ENCODE data around the gene RPP30. TPM values are rescaled to one million over a fixed set of nuclear protein-coding genes. Genes with fewer than 3 reads are reported as not detected.

Gene RPP30
- total and polyA plus RNA-seq, 2 of the 13 experiments (the other 11 are each of a cell fraction or from before 2014, with no cell fraction given): 27.1 to 65.0 TPM

DNA sequence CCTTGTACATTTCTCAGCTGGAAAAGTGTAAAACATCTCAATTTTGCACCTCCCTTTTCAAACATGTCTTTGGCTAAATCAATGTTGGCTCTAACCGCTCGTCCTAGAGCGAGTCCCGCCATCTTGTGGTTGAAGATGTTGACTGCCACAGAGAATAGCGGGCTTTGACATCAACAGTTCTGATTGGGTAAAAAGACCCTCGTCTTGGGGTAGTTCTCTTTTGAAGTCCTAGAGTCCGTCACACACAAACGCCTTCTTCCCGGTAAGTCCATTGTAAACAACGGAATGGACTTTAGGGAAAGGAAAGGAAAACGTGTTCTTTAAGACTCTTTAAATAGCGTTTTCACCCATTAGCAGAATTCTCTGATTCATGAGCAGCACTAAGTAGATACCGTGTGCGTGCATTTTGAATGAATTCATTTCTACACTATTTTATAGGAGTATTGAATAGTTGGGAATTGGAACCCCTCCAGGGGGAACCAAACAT lies 452 bp upstream of the RPP30 start (continued):
- TF ChIP-seq, protein P1, sequence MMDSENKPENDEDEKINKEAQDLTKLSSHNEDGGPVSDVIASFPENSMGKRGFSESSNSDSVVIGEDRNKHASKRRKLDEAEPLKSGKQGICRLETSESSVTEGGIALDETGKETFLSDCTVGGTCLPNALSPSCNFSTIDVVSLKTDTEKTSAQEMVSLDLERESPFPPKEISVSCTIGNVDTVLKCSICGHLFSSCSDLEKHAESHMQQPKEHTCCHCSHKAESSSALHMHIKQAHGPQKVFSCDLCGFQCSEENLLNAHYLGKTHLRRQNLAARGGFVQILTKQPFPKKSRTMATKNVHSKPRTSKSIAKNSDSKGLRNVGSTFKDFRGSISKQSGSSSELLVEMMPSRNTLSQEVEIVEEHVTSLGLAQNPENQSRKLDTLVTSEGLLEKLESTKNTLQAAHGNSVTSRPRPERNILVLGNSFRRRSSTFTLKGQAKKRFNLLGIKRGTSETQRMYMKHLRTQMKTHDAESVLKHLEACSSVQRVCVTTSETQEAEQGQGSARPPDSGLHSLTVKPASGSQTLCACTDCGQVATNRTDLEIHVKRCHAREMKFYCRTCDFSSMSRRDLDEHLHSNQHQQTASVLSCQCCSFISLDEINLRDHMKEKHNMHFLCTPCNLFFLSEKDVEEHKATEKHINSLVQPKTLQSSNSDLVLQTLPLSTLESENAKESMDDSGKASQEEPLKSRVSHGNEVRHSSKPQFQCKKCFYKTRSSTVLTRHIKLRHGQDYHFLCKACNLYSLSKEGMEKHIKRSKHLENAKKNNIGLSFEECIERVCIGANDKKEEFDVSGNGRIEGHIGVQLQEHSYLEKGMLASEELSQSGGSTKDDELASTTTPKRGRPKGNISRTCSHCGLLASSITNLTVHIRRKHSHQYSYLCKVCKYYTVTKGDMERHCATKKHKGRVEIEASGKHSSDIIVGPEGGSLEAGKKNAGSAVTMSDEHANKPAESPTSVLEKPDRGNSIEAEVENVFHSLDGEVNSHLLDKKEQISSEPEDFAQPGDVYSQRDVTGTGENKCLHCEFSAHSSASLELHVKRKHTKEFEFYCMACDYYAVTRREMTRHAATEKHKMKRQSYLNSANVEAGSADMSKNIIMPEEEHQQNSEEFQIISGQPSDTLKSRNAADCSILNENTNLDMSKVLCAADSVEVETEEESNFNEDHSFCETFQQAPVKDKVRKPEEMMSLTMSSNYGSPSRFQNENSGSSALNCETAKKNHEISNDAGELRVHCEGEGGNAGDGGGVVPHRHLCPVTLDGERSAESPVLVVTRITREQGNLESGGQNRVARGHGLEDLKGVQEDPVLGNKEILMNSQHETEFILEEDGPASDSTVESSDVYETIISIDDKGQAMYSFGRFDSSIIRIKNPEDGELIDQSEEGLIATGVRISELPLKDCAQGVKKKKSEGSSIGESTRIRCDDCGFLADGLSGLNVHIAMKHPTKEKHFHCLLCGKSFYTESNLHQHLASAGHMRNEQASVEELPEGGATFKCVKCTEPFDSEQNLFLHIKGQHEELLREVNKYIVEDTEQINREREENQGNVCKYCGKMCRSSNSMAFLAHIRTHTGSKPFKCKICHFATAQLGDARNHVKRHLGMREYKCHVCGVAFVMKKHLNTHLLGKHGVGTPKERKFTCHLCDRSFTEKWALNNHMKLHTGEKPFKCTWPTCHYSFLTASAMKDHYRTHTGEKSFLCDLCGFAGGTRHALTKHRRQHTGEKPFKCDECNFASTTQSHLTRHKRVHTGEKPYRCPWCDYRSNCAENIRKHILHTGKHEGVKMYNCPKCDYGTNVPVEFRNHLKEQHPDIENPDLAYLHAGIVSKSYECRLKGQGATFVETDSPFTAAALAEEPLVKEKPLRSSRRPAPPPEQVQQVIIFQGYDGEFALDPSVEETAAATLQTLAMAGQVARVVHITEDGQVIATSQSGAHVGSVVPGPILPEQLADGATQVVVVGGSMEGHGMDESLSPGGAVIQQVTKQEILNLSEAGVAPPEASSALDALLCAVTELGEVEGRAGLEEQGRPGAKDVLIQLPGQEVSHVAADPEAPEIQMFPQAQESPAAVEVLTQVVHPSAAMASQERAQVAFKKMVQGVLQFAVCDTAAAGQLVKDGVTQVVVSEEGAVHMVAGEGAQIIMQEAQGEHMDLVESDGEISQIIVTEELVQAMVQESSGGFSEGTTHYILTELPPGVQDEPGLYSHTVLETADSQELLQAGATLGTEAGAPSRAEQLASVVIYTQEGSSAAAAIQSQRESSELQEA (CRISPR knock-in tag; IDR thresholded peaks at IDR 0.05; ENCODE audit: not compliant biosample characterization): no peak
- TF ChIP-seq NFE2L1 (CRISPR knock-in tag; IDR thresholded peaks at IDR 0.05; ENCODE audit: borderline replicate concordance) (no peak), ZNF644 (CRISPR knock-in tag; IDR thresholded peaks at IDR 0.05; ENCODE audit: low read depth) (peak; percentile 81), AGO2 (optimal IDR thresholded peaks at IDR 0.05; ENCODE audit: low read depth, low read length) (no peak), MAF1 (CRISPR knock-in tag; IDR thresholded peaks at IDR 0.05; ENCODE audit: borderline replicate concordance) (no peak), ZNF761 (CRISPR knock-in tag; conservative IDR thresholded peaks at IDR 0.05) (no peak), ZNF546 (CRISPR knock-in tag; conservative IDR thresholded peaks at IDR 0.05) (no peak), TCF7L2 (IDR thresholded peaks at IDR 0.05; ENCODE audit: low read depth, low read length) (no peak), PRMT3 (CRISPR knock-in tag; IDR thresholded peaks at IDR 0.05; ENCODE audit: borderline replicate concordance, low read depth) (no peak), YEATS2 (CRISPR knock-in tag; IDR thresholded peaks at IDR 0.05; ENCODE audit: borderline replicate concordance) (no peak)
- TF ChIP-seq, protein P2, sequence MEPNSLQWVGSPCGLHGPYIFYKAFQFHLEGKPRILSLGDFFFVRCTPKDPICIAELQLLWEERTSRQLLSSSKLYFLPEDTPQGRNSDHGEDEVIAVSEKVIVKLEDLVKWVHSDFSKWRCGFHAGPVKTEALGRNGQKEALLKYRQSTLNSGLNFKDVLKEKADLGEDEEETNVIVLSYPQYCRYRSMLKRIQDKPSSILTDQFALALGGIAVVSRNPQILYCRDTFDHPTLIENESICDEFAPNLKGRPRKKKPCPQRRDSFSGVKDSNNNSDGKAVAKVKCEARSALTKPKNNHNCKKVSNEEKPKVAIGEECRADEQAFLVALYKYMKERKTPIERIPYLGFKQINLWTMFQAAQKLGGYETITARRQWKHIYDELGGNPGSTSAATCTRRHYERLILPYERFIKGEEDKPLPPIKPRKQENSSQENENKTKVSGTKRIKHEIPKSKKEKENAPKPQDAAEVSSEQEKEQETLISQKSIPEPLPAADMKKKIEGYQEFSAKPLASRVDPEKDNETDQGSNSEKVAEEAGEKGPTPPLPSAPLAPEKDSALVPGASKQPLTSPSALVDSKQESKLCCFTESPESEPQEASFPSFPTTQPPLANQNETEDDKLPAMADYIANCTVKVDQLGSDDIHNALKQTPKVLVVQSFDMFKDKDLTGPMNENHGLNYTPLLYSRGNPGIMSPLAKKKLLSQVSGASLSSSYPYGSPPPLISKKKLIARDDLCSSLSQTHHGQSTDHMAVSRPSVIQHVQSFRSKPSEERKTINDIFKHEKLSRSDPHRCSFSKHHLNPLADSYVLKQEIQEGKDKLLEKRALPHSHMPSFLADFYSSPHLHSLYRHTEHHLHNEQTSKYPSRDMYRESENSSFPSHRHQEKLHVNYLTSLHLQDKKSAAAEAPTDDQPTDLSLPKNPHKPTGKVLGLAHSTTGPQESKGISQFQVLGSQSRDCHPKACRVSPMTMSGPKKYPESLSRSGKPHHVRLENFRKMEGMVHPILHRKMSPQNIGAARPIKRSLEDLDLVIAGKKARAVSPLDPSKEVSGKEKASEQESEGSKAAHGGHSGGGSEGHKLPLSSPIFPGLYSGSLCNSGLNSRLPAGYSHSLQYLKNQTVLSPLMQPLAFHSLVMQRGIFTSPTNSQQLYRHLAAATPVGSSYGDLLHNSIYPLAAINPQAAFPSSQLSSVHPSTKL (CRISPR knock-in tag; IDR thresholded peaks at IDR 0.05): no peak
- TF ChIP-seq, protein P3, sequence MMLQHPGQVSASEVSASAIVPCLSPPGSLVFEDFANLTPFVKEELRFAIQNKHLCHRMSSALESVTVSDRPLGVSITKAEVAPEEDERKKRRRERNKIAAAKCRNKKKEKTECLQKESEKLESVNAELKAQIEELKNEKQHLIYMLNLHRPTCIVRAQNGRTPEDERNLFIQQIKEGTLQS (CRISPR knock-in tag; IDR thresholded peaks at IDR 0.05): no peak
- TF ChIP-seq, protein P4, sequence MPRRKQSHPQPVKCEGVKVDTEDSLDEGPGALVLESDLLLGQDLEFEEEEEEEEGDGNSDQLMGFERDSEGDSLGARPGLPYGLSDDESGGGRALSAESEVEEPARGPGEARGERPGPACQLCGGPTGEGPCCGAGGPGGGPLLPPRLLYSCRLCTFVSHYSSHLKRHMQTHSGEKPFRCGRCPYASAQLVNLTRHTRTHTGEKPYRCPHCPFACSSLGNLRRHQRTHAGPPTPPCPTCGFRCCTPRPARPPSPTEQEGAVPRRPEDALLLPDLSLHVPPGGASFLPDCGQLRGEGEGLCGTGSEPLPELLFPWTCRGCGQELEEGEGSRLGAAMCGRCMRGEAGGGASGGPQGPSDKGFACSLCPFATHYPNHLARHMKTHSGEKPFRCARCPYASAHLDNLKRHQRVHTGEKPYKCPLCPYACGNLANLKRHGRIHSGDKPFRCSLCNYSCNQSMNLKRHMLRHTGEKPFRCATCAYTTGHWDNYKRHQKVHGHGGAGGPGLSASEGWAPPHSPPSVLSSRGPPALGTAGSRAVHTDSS (CRISPR knock-in tag; conservative IDR thresholded peaks at IDR 0.05): no peak

All from HepG2 (cell line).